Mesodermal cell (in vitro differentiated cells): ENCODE measurements around the gene STAT1.

Source experiments
- H3K27ac ChIP-seq: 2 replicates; pipeline ENCODE4 v1.7.0; 2013; ENCODE audit warnings: mild to moderate bottlenecking, low read depth, low read length, moderate library complexity; ENCODE audit not compliant: severe bottlenecking
- H3K36me3 ChIP-seq: 2 replicates; pipeline ENCODE4 v1.7.1; 2013; ENCODE audit warnings: mild to moderate bottlenecking, low read length, moderate library complexity; ENCODE audit not compliant: control insufficient read depth, insufficient read depth
- H3K4me1 ChIP-seq: one replicate; pipeline ENCODE4 v1.7.1; 2013; ENCODE audit warnings: mild to moderate bottlenecking, low read length; ENCODE audit not compliant: insufficient read depth, control insufficient read depth, poor library complexity, severe bottlenecking
- H3K4me3 ChIP-seq: 2 replicates; pipeline ENCODE4 v1.7.0; 2013; ENCODE audit warnings: low read length, control low read depth, mild to moderate bottlenecking; ENCODE audit not compliant: insufficient read depth, poor library complexity, severe bottlenecking; ENCODE audit errors: extremely low read depth
- H3K9me3 ChIP-seq: 2 replicates; pipeline ENCODE4 v1.7.1; 2013; ENCODE audit warnings: mild to moderate bottlenecking, low read length, moderate library complexity; ENCODE audit not compliant: control insufficient read depth
- WGBS, 2 experiments: methylation state at CpG; one replicate each; pipeline ENCODE4 v1.1.5; 2013; ENCODE audit warnings: missing lambda C conversion rate in 2 of 2; ENCODE audit not compliant: insufficient coverage in 2 of 2; 5-methylcytosine and 5-hydroxymethylcytosine counted together

Gene STAT1

GRCh38 chr2:190933361-190933760 lies 80.6 kb downstream of the STAT1 start:
- H3K27ac ChIP-seq = no peak overlapping the region
- H3K4me3 ChIP-seq = no peak overlapping the region
- no peaks in the 10 kb centered on the region for H3K4me1 ChIP-seq
- no peaks in the 10 kb centered on the region for H3K9me3 ChIP-seq
- H3K36me3 ChIP-seq = peaks cover 23% of the 10 kb centered on the region

- H3K4me3 ChIP-seq = no peak overlapping the region
- peaks cover 29% of the 10 kb centered on the region for H3K36me3 ChIP-seq
- no peak overlapping the region for H3K27ac ChIP-seq
- no CpG with 5 or more reads among the region's 1 CpG for WGBS, 2 experiments
- no peaks in the 10 kb centered on the region for H3K4me1 ChIP-seq
- H3K9me3 ChIP-seq = no peaks in the 10 kb centered on the region
Measured at GRCh38 chr2:190932514-190932913, 81.5 kb downstream of the STAT1 start.

- no peaks in the 10 kb centered on the region for H3K9me3 ChIP-seq
- no peaks in the 10 kb centered on the region for H3K4me1 ChIP-seq
- H3K36me3 ChIP-seq = peaks cover 49% of the 10 kb centered on the region
- no CpG with 5 or more reads among the region's 3 CpGs for WGBS, 2 experiments
- no peak overlapping the region for H3K4me3 ChIP-seq
- no peak overlapping the region for H3K27ac ChIP-seq
Measured at GRCh38 chr2:190930411-190930810, 83.6 kb downstream of the STAT1 start.

GRCh38 chr2:190929919-190930318 lies 84.1 kb downstream of the STAT1 start:
- peaks cover 53% of the 10 kb centered on the region for H3K36me3 ChIP-seq
- WGBS, 2 experiments = 91 to 97% methylated on average over 4 to 6 of the region's 7 CpGs
- no peak overlapping the region for H3K4me3 ChIP-seq
- H3K4me1 ChIP-seq = no peaks in the 10 kb centered on the region
- no peak overlapping the region for H3K27ac ChIP-seq
- H3K9me3 ChIP-seq = no peaks in the 10 kb centered on the region

GRCh38 chr2:190927301-190927700 lies 86.7 kb downstream of the STAT1 start:
- peaks cover 69% of the 10 kb centered on the region for H3K36me3 ChIP-seq
- H3K27ac ChIP-seq = no peak overlapping the region
- H3K4me3 ChIP-seq = no peak overlapping the region
- peaks cover 2% of the 10 kb centered on the region for H3K4me1 ChIP-seq
- WGBS, 2 experiments = 95 to 100% methylated on average over 2 of the region's 2 CpGs
- H3K9me3 ChIP-seq = no peaks in the 10 kb centered on the region

GRCh38 chr2:190922376-190922775 lies 91.6 kb downstream of the STAT1 start:
- H3K36me3 ChIP-seq = peaks cover 66% of the 10 kb centered on the region
- H3K27ac ChIP-seq = no peak overlapping the region
- no peak overlapping the region for H3K4me3 ChIP-seq
- H3K9me3 ChIP-seq = no peaks in the 10 kb centered on the region
- no CpG with 5 or more reads among the region's 1 CpG for WGBS, 2 experiments
- peaks cover 9% of the 10 kb centered on the region for H3K4me1 ChIP-seq

- peaks cover 66% of the 10 kb centered on the region for H3K36me3 ChIP-seq
- peaks cover 9% of the 10 kb centered on the region for H3K4me1 ChIP-seq
- no peaks in the 10 kb centered on the region for H3K9me3 ChIP-seq
- WGBS, 2 experiments = no CpG with 5 or more reads among the region's 3 CpGs
- no peak overlapping the region for H3K4me3 ChIP-seq
- no peak overlapping the region for H3K27ac ChIP-seq
Measured at GRCh38 chr2:190920085-190920484, 93.9 kb downstream of the STAT1 start.
